ENCODE data around the gene RHOT2. TPM values are rescaled to one million over a fixed set of nuclear protein-coding genes. Genes with fewer than 3 reads are reported as not detected.

Gene RHOT2
- total RNA-seq, 1 experiment from 2014 or later: 163 TPM

- no peaks in the 10 kb centered on the region for H3K27me3 Mint-ChIP-seq (ENCODE audit: unreplicated experiment)
- TF ChIP-seq, protein P1, sequence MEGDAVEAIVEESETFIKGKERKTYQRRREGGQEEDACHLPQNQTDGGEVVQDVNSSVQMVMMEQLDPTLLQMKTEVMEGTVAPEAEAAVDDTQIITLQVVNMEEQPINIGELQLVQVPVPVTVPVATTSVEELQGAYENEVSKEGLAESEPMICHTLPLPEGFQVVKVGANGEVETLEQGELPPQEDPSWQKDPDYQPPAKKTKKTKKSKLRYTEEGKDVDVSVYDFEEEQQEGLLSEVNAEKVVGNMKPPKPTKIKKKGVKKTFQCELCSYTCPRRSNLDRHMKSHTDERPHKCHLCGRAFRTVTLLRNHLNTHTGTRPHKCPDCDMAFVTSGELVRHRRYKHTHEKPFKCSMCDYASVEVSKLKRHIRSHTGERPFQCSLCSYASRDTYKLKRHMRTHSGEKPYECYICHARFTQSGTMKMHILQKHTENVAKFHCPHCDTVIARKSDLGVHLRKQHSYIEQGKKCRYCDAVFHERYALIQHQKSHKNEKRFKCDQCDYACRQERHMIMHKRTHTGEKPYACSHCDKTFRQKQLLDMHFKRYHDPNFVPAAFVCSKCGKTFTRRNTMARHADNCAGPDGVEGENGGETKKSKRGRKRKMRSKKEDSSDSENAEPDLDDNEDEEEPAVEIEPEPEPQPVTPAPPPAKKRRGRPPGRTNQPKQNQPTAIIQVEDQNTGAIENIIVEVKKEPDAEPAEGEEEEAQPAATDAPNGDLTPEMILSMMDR (IDR thresholded peaks at IDR 0.05; ENCODE audit: unreplicated experiment): no peak
- peak overlapping the region; percentile 94 for H3K4me3 Mint-ChIP-seq (ENCODE audit: low read depth, unreplicated experiment)
- no peaks in the 10 kb centered on the region for H3K9me3 Mint-ChIP-seq (ENCODE audit: low read depth, unreplicated experiment)
- H3K36me3 Mint-ChIP-seq (ENCODE audit: insufficient read depth, unreplicated experiment): peaks cover 89% of the 10 kb centered on the region
- H3K4me1 Mint-ChIP-seq (ENCODE audit: low read depth, unreplicated experiment): peaks cover 18% of the 10 kb centered on the region
- CTCF ChIA-PET: interaction anchor here (1.2 kb wide), 1 partner anchor 8 kb away, joined by 3 read pairs; the partner anchor contains the start of gene WDR24
- peak; percentile 53 for DNase-seq
- peak overlapping the region; percentile 89 for H3K27ac Mint-ChIP-seq (ENCODE audit: unreplicated experiment)
- intact Hi-C loops (cut with micrococcal nuclease; ENCODE audit: unreplicated experiment): no loop called here
- TSS peak; percentile 75 for BruUV-seq (replicated peaks)
Measured at GRCh38 chr16:681746-682427, 14.0 kb downstream of the RHOT2 start.

- no peaks in the 10 kb centered on the region for H3K9me3 Mint-ChIP-seq (ENCODE audit: low read depth, unreplicated experiment)
- intact Hi-C loops (cut with micrococcal nuclease; ENCODE audit: unreplicated experiment): no loop called here
- H3K27ac Mint-ChIP-seq (ENCODE audit: unreplicated experiment): peak overlapping the region; percentile 89
- no peak for DNase-seq
- BruUV-seq (replicated peaks): TSS peak; percentile 65
- H3K4me3 Mint-ChIP-seq (ENCODE audit: low read depth, unreplicated experiment): peak overlapping the region; percentile 94
- H3K27me3 Mint-ChIP-seq (ENCODE audit: unreplicated experiment): no peaks in the 10 kb centered on the region
- peaks cover 16% of the 10 kb centered on the region for H3K4me1 Mint-ChIP-seq (ENCODE audit: low read depth, unreplicated experiment)
- CTCF ChIA-PET: no interaction called here
- peaks cover 88% of the 10 kb centered on the region for H3K36me3 Mint-ChIP-seq (ENCODE audit: insufficient read depth, unreplicated experiment)
- TF ChIP-seq, protein P1 (IDR thresholded peaks at IDR 0.05; ENCODE audit: unreplicated experiment): no peak
Measured at GRCh38 chr16:682493-683395, 14.8 kb downstream of the RHOT2 start.

DNA sequence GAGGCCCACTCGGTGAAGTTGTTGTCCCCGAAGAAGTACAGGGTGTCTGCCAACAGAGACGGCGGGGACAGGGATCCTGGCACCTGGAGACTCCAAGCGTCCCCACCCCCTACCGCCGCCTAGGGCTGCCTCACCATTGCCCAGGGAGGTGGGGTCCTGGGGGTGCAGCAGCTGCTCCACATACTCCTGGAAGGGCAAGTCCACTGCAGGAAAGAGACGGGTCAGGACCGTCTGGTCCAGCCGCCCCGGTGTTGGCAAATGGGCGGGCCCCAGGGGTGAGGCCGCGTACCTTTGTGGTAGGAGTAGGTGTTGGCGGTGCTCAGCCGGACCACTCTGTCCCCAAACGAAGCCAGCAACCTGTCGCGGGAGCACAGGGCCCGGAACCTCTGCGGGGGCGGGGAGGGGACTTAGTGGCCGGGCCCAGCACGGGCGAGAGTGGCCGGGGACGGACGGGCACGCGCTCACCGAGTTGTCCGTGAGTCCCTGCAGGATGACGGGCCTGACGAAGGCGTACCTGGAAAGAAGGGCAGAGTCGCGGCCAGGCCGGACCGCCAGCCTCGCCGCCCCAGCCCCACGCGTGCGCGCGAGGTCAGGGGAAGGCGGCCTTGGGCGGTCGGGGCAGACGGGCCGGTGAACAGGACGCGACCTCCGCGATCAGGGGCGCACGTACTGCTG is 15.6 kb downstream of the RHOT2 start:
- CTCF ChIA-PET: interaction anchor here (1.4 kb wide), 1 partner anchor 18 kb away, joined by 3 read pairs; no protein-coding TSS in a partner anchor
- Mint-ChIP-seq H3K27ac (ENCODE audit: unreplicated experiment) (peak overlapping the region; percentile 89), H3K36me3 (ENCODE audit: insufficient read depth, unreplicated experiment) (peaks cover 93% of the 10 kb centered on the region), H3K27me3 (ENCODE audit: unreplicated experiment) (no peaks in the 10 kb centered on the region), H3K4me1 (ENCODE audit: low read depth, unreplicated experiment) (peaks cover 16% of the 10 kb centered on the region), H3K4me3 (ENCODE audit: low read depth, unreplicated experiment) (peak overlapping the region; percentile 94), H3K9me3 (ENCODE audit: low read depth, unreplicated experiment) (no peaks in the 10 kb centered on the region)
- peak; percentile 46 for DNase-seq
- intact Hi-C loops (cut with micrococcal nuclease; ENCODE audit: unreplicated experiment): no loop called here
- BruUV-seq (replicated peaks): no TSS peak
- TF ChIP-seq, protein P1 (IDR thresholded peaks at IDR 0.05; ENCODE audit: unreplicated experiment): no peak

GRCh38 chr16:684071-684794 is 16.3 kb downstream of the RHOT2 start, which contains the start of gene JMJD8:
TSS of gene JMJD8 (minus strand) at chr16:684334. CDS start at chr16:684319, 15 bp downstream.
- H3K9me3 Mint-ChIP-seq (ENCODE audit: low read depth, unreplicated experiment): no peaks in the 10 kb centered on the region
- H3K4me3 Mint-ChIP-seq (ENCODE audit: low read depth, unreplicated experiment): peak within 1 kb of the TSS; percentile 94

More at GRCh38 chr16:684071-684794, 16.3 kb downstream of the RHOT2 start, which contains the start of gene JMJD8:
- Mint-ChIP-seq H3K27ac (ENCODE audit: unreplicated experiment) (peak within 1 kb of the TSS; percentile 89), H3K4me1 (ENCODE audit: low read depth, unreplicated experiment) (peaks cover 16% of the 10 kb centered on the region), H3K36me3 (ENCODE audit: insufficient read depth, unreplicated experiment) (peaks cover 92% of the 10 kb centered on the region), H3K27me3 (ENCODE audit: unreplicated experiment) (no peaks in the 10 kb centered on the region)
- TF ChIP-seq, protein P1 (IDR thresholded peaks at IDR 0.05; ENCODE audit: unreplicated experiment): no peak
- CTCF ChIA-PET: interaction anchor here (1.4 kb wide), 1 partner anchor 19 kb away, joined by 3 read pairs; no protein-coding TSS in a partner anchor
- intact Hi-C loops (cut with micrococcal nuclease; ENCODE audit: unreplicated experiment): no loop called here
- no TSS peak for BruUV-seq (replicated peaks)
- peak; percentile 99 for DNase-seq
